ENCODE results near the gene C20orf96. TPM values are rescaled to one million over a fixed set of nuclear protein-coding genes. Genes with fewer than 3 reads are reported as not detected.

C20orf96 gene
- polyA plus RNA-seq, 3 donors = 0.28 to 9.3 (median 0.88) TPM

GRCh38 chr20:334578-334977 is 44.0 kb upstream of the C20orf96 start:
- H2AFZ ChIP-seq (ENCODE audit: insufficient read depth, low read depth, low read length, poor library complexity, severe bottlenecking) = no peak overlapping the region
- 100% methylated on average over 4 of the region's 8 CpGs for WGBS (ENCODE audit: insufficient coverage)
- Mint-ChIP-seq H3K27me3 (ENCODE audit: low read depth in 3 of 3) (no peaks in the 10 kb centered on the region), H3K4me3 (no peak overlapping the region), H3K27ac (no peak overlapping the region), H3K36me3 (no peaks in the 10 kb centered on the region), H3K9me3 (peaks cover 0 to 6% (median 5%) of the 10 kb centered on the region in 7 donors), H3K4me1 (peaks cover 32% of the 10 kb centered on the region)
- H3K4me1 ChIP-seq (ENCODE audit: control insufficient read depth in 1 of 2, insufficient read depth in 2 of 2, low read length in 2 of 2) = peaks cover 15 to 27% of the 10 kb centered on the region in 2 donors
- no peaks in the 10 kb centered on the region for H3K36me3 ChIP-seq (replicated peaks in 1 of 2; ENCODE audit: control insufficient read depth in 1 of 2, insufficient read depth in 2 of 2, low read length in 2 of 2)
- H3K79me2 ChIP-seq (ENCODE audit: insufficient read depth, low read length) = no peaks in the 10 kb centered on the region
- no peaks in the 10 kb centered on the region for H3K9me3 ChIP-seq (replicated peaks in 1 of 2; ENCODE audit: control insufficient read depth in 1 of 2, insufficient read depth in 1 of 2, low read length in 2 of 2)
- H3K27ac ChIP-seq (ENCODE audit: low read depth in 1 of 2, low read length in 2 of 2) = no peak overlapping the region
- H3K4me2 ChIP-seq (replicated peaks; ENCODE audit: extremely low read depth, low read length, poor library complexity, severe bottlenecking) = no peak overlapping the region
- DNase-seq = no peak
- no peak overlapping the region for H3K9ac ChIP-seq (ENCODE audit: insufficient read depth, low read length, poor library complexity, severe bottlenecking)
- no peaks in the 10 kb centered on the region for H3K27me3 ChIP-seq (ENCODE audit: control insufficient read depth in 2 of 2, insufficient read depth in 2 of 2, low read length in 2 of 2)
- intact Hi-C loops (cut with micrococcal nuclease) = no loop called here
- no peak for TF ChIP-seq CTCF (IDR thresholded peaks at IDR 0.05)
- no peaks in the 10 kb centered on the region for H4K20me1 ChIP-seq (ENCODE audit: insufficient read depth, low read length)
- no peak overlapping the region for H3K4me3 ChIP-seq (replicated peaks in 1 of 3; ENCODE audit: low read depth in 2 of 3, low read length in 3 of 3)

- peak overlapping the region in 1 of 2 donors; percentile 42 for H3K4me3 Mint-ChIP-seq
- peak overlapping the region in 4 of 7 donors; percentile 26 to 81 (median 42) for H3K27ac Mint-ChIP-seq
- intact Hi-C loops (cut with micrococcal nuclease) = no loop called here
- TF ChIP-seq CTCF (IDR thresholded peaks at IDR 0.05) = peak; percentile 94
- no peak overlapping the region for H3K4me2 ChIP-seq (replicated peaks; ENCODE audit: extremely low read depth, low read length, poor library complexity, severe bottlenecking)
- H3K27ac ChIP-seq (ENCODE audit: low read depth in 1 of 2, low read length in 2 of 2) = no peak overlapping the region
- H3K36me3 ChIP-seq (replicated peaks in 1 of 2; ENCODE audit: control insufficient read depth in 1 of 2, insufficient read depth in 2 of 2, low read length in 2 of 2) = no peaks in the 10 kb centered on the region
- H3K79me2 ChIP-seq (ENCODE audit: insufficient read depth, low read length) = no peaks in the 10 kb centered on the region
- peaks cover 0 to 6% (median 0%) of the 10 kb centered on the region in 7 donors for H3K9me3 Mint-ChIP-seq
- H3K9ac ChIP-seq (ENCODE audit: insufficient read depth, low read length, poor library complexity, severe bottlenecking) = no peak overlapping the region
- peak; percentile 68 to 83 (median 79) for DNase-seq
- WGBS (ENCODE audit: insufficient coverage) = 48% methylated on average over 14 of the region's 16 CpGs
- no peak overlapping the region for H3K4me3 ChIP-seq (replicated peaks in 1 of 3; ENCODE audit: low read depth in 2 of 3, low read length in 3 of 3)
- peaks cover 4 to 13% of the 10 kb centered on the region in 2 donors for H3K27me3 ChIP-seq (ENCODE audit: control insufficient read depth in 2 of 2, insufficient read depth in 2 of 2, low read length in 2 of 2)
- H3K27me3 Mint-ChIP-seq (ENCODE audit: low read depth in 3 of 3) = peaks cover 7 to 21% (median 18%) of the 10 kb centered on the region in 3 donors
- no peak overlapping the region for H2AFZ ChIP-seq (ENCODE audit: insufficient read depth, low read depth, low read length, poor library complexity, severe bottlenecking)
- H3K4me1 ChIP-seq (ENCODE audit: control insufficient read depth in 1 of 2, insufficient read depth in 2 of 2, low read length in 2 of 2) = peaks cover 26 to 35% of the 10 kb centered on the region in 2 donors
- H3K9me3 ChIP-seq (replicated peaks in 1 of 2; ENCODE audit: control insufficient read depth in 1 of 2, insufficient read depth in 1 of 2, low read length in 2 of 2) = no peaks in the 10 kb centered on the region
- peaks cover 37% of the 10 kb centered on the region for H3K4me1 Mint-ChIP-seq
- H3K36me3 Mint-ChIP-seq = no peaks in the 10 kb centered on the region
- no peaks in the 10 kb centered on the region for H4K20me1 ChIP-seq (ENCODE audit: insufficient read depth, low read length)
Measured at GRCh38 chr20:330233-331149, 39.9 kb upstream of the C20orf96 start.
